NCI-H524 treated with DMSO at 0.1 percent for 48 hours (cell line): ENCODE data around the gene NEK1.

Source experiments
- DNase-seq: peaks from one replicate; lab custom pipeline; 2025; lab: John Stamatoyannopoulos, UW

Gene NEK1

GRCh38 chr4:169417629-169418282 lies 194.6 kb downstream of the NEK1 start:
- DNase-seq: no peak

GRCh38 chr4:169416997-169417396 lies 195.4 kb downstream of the NEK1 start:
- DNase-seq: no peak

DNA sequence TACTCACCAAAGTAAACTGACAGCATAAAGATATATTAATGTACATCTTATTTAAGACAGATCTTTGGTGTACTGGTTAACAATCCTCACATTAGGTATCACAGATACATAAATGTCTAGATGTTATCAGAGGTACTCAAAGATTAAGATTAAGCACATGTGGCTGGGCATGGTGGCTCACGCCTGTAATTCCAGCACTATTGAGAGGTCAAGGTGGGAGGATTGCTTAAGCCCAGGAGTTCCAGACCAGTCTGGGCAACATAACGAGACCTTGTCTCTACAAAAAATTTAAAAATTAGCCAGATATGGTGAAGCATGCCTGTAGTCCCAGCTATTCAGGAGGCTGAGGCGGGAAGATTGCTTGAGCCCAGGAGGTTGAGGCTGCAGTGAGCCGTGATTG lies 195.9 kb downstream of the NEK1 start:
- DNase-seq: no peak

GRCh38 chr4:169414913-169415312 lies 197.5 kb downstream of the NEK1 start:
- no peak for DNase-seq

DNA sequence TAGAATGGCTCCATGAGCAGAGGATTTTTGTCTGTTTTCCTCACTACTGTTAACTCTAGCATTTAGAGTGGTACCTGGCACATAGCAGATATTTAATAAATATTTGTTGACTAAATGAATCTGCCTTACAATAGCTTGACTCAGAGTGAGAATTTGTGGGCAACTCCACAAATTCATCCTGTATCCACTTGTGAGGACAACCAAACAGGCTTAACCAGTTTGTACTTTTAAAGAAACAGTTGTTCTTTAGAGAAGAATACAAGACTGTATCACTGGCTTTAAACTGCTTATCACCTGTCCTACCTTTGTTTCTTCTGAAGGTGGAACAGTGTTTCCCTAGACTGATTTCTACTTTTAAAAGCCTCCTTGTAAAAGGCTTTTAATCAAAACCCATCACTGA lies 200.3 kb downstream of the NEK1 start:
- no peak for DNase-seq

DNA sequence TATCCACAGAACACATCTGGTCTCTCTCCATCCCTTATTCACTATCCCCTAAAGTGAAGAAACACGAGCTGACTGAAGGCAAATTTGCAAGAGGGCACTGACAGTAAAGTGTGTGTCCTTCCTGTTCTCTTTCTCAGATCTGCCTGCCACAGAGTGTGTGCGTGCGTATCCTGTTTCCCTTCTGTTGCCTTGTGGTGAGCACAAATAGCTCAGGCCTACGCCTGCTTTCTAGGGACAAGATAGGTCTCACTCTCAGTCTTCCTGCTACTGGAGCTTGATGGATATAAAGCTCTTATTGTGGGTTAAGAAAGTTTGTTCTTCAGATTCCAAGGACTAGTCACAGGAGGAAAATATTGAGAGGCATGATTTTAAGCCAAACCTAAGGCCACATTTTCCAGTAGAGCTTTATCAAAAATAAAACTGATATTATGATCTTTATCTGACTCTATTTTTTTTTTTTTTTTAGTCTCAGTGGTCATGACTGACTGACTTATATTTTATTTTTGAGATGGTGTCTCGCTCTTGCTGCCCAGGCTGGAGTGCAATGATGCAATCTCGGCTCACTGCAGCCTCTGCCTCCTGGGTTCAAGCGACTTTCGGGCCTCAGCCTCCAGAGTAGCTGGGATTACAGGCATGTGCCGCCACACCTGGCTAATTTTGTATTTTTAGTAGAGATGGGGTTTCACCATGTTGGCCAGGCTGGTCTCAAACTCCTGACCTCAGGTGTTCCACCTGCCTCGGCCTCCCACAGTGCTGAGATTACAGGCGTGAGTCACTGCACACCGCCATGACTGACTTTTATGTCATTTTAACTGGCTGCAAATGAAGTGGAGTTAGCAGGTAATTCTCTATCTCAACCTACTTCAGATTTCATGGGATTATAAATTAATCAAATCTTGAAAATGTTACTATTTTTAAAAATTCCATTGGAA lies 201.3 kb downstream of the NEK1 start:
- no peak for DNase-seq

- no peak for DNase-seq
Observed at GRCh38 chr4:169407217-169407845, 205.1 kb downstream of the NEK1 start.

- no peak for DNase-seq
Observed at GRCh38 chr4:169404960-169405359, 207.4 kb downstream of the NEK1 start.

- no peak for DNase-seq
Observed at GRCh38 chr4:169400832-169401231, 211.6 kb downstream of the NEK1 start.

DNA sequence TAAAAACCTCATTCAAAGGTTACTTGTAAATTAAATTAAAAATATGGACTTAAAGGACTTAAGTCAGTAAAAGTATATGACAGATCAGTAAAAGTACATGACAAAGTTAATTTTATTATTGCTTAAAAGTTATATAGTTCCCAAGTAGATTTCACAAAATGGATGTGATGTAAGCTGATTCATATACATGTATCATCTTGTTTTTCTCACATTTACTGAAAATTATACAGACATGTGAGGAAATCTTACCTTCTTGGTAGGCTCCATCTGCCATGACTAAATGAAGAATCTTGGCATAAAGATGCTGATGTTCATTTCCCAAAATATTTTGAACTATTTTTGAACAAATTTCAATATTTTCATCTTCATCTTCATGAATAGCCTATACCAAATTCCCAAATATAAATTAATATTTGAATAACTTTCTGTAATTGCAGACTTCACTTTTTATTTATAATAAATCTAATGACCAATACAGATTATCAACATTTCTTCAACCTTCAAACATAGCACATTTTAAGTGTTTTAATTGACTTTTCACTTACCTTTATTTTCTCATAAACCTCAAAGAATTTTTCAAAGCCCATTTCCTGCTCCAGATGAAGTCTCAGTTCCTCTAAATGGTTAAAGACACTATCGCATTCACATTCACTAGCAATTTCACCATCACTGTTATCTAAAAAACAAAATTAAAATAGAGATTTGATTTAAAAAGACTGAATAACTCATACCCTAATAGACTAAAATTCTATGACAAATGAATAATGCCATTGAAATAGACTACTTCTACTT lies 212.2 kb downstream of the NEK1 start:
- no peak for DNase-seq

- DNase-seq: no peak
Observed at GRCh38 chr4:169398316-169398715, 214.1 kb downstream of the NEK1 start.

DNA sequence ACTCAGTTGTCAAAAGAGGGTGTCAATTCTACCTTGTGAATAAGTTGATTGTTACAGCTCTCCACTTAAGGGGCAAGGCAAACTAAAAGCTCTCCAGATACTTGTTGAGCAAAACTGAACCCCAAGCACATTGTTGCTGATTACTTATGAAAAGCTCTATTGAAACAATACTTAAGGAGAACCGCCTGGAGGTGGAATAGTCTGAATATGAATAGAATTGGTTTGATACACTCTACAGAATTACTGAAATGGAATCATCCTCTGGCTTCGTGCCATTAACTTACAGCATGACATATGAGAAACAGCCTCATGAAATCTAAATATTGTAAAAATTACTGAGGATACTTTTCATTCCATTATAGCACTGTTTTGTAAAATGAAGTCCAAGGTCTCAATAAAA lies 214.6 kb downstream of the NEK1 start:
- DNase-seq: no peak

DNA sequence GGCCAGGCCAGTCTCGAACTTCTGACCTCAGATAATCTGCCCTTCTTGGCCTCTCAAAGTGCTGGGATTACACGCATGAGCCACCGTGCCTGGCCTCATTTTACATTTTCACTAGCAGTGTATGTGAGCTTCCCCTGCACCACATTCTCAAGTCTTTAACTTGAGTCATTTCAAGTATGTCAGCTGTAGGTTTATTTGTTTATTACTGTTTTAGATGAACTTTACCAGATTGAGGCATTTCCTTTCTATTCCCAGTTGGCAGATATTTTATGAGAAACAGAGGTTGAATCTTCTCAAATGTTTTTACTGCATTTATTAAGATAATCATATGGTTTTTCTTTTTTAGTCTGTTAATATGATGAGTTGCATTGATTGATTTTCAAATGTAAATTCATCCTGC lies 227.0 kb downstream of the NEK1 start:
- DNase-seq: no peak

- no peak for DNase-seq
Observed at GRCh38 chr4:169384779-169385178, 227.6 kb downstream of the NEK1 start.

DNA sequence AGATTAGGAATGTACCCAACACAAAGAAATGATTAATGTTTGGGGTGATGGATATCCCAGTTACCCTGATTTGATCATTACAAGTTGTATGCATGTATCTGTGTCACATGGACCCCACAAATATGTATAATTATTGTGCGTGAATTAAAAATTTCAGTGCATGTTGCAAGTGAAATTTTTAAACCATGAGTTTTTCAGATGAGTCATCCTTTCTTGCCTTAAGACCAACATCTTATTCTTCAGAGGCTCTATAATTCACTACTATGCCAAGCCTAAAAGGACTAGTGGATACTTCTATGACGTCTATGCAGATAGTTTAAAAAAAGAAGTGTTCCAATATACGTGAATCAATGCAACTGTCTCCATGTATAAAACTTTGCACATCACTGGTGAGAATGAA lies 228.7 kb downstream of the NEK1 start:
- DNase-seq: no peak

DNA sequence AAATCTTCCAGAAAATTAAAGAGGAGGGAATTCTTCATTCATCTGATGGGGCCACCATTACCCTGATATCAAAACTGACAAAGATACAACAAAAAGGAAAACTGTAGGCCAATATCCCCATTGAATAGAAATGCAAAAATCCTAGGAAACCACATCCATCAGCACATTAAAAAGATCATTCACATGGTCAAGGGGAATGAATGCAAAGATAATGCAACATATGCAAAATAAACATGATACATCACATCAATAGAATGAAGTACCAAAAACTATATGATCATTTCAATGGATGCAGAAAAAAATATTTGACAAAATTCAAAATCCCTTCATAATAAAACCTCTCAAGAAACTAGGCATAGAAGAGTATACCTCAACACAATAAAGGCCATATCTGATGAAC lies 232.7 kb downstream of the NEK1 start:
- DNase-seq: no peak

DNA sequence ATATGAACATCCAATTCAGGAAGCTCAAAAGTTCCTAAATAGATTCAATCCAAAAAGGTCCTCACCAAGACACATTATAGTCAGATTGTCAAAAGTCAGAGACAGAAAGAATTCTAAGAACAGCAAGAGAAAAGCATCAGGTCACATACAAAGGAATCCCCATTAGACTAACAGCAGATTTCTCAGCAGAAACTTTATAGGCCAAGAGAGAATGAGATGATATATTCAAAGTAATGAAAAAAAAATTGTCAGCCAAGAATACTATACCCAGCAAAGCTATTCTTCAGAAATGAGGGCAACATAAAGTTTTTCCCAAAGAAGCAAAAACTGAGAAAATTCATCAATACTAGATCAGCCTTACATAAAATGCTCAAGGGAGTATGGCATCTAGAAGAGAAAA lies 235.0 kb downstream of the NEK1 start:
- no peak for DNase-seq

GRCh38 chr4:169376421-169376820 lies 236.0 kb downstream of the NEK1 start:
- no peak for DNase-seq

DNA sequence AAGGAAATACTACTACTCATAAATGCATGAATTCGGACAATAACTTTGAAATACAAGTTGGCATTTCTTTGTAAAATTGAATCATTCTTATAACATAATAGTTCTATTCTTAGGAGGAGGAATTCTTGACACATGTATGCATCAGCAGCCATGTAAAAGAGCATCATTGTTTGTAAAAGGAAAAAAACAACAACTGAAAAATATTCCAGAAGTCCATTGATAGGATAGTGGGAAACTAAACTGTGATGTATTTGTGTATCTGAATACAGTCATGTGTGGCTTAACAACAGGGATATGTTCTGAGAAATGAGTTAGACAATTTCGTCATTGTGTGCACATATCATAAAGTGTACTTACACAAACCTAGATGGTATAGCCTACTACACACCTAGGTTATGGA lies 239.6 kb downstream of the NEK1 start:
- no peak for DNase-seq

DNA sequence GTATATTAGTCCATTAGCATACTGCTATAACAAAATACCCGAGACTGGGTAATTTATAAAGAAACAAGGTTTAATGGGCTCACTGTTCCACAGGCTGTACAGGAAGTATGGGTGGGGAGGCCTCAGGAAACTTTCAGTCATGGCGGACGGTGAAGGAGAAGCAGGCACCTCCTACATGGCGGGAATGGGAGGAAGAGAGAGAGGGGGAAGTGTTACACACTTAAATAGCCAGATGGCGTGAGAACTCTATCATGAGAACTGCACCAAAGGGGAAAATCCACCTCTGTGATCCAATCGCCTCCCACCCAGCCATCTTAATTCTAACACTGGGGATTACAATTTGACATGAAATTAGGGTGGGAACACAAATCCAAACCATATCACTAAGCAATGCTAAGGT lies 242.7 kb downstream of the NEK1 start:
- no peak for DNase-seq

GRCh38 chr4:169367826-169368225 lies 244.6 kb downstream of the NEK1 start:
- DNase-seq: no peak

- DNase-seq: no peak
Observed at GRCh38 chr4:169366821-169367220, 245.6 kb downstream of the NEK1 start.
